A172 (cell line): Measurements from ENCODE around the gene AP3D1. TPM values are rescaled to one million over a fixed set of nuclear protein-coding genes. Genes with fewer than 3 reads are reported as not detected.

Experiments
- DNase-seq: peaks from one replicate; pipeline ENCODE4 v3.0.0-alpha.2; 2015; ENCODE audit warnings: low spot score
- total RNA-seq: library from RNA; depleted of rRNA; stranded (reverse); fragments of >200 nt; shearing (Covaris generic); gene quantifications from 2 replicates; pipeline ENCODE4 v1.2.3, GENCODE V29; 2014

The AP3D1 gene
- total RNA-seq, 1 experiment from 2014 or later: 176 TPM

DNA sequence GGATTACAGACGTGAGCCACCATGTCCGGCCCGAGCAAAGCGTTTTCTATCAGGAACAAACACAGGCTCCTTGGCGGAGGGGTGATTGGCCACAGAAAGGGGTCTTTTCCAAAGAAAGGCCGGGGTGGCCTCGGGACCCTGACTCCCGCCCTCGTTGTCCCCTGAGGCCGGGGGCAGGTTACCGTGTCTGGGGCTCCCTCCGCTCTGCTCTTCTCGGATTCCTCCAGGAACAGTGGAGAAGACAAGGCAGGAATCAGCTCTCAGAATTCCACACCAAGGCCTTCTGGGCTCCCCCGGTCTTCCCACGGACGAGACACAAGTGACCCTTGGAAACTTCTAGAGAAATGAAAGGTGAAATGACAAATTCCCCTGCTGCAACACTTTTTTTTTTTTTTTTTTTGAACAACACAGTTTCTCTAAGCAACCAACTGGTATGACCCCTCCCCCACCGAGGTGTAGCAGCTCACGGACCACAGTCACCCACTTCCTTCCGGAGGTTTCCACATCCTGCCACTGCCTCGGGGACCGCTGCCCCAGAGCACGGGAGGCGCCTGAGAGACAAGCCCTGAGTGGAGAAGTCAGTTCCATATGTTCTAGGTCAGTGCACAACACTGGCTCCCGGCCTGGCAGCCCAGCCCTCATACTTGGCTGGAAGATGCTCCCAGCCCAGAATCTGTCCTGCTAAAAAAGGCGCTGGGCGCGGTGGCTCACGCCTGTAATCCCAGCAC is 66.2 kb downstream of the AP3D1 start:
- peak; percentile 63 for DNase-seq

DNA sequence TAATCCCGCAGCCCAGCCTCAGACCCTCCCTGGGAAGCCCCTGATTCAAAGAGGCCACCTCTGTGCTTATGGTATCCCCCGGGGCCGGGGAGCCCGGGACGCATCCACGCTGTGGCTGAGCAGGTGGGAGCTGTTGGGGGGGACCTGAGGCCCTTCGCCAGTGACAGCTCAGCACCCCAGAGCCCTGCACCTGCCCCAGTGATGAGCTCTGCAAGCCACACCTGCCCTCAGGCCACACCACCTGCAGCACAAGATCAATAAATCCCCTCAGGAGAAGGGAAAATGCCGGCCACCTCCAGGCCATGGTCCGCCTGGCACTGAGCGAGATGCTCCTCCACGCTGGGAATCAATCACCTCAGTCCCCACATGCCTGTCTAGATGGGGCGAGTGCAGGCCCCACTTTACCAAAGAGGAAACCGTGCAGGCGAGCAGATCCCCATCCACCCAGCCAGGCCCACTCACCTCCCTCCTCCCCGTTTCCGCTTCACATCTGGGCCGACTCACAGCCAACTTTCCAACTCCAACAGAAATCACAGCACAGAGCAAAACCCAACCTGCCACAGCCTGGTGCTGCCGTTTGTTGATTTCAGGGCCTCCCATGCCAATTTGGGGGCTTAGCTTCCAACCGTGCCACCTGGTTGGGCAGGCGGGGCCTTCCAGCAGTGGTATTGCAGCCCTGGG is 68.1 kb downstream of the AP3D1 start:
- no peak for DNase-seq

DNA sequence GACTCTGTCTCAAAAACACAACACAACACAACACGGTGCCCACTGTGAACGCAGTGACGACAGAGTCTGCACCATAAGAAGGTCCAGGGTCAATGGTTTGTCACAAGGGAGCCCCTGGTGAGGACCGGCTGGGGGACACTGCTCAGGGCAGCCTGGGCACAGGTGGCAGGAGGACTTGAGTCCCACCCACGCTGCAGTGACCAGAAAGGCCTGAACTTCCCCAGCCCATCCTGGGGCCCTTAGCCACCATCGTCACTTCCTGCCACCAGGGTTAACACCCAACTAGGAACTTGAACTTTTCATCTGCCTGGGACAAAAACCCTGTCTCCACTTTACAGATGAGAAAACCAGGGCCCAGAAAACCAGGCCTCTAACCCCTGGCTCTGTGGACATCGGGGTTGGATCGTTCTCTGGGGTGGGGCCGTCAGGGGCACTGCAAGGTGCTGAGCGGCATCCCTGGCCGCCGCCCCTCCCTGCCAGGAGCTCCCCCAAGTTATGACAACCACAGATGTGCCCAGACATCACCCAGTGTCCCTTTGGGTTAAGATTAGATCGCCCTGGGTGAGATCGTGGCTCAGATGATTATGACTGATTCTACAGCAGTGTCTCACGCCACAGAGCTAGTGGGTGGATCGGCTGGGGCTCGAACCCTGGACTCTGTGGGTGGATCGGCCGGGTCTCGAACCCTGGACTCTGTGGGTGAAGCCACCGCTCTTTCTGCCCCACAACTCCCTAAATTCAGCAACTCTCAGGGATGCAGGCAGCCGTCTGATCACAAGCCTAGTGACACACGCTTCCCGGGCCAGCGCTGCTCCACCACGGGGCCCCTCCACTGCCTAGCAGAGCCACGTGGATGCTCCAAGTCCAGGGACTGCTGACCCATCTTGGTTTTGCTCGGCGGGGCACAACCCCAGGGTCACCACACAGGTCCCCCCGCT is 69.2 kb downstream of the AP3D1 start:
- DNase-seq: no peak

DNA sequence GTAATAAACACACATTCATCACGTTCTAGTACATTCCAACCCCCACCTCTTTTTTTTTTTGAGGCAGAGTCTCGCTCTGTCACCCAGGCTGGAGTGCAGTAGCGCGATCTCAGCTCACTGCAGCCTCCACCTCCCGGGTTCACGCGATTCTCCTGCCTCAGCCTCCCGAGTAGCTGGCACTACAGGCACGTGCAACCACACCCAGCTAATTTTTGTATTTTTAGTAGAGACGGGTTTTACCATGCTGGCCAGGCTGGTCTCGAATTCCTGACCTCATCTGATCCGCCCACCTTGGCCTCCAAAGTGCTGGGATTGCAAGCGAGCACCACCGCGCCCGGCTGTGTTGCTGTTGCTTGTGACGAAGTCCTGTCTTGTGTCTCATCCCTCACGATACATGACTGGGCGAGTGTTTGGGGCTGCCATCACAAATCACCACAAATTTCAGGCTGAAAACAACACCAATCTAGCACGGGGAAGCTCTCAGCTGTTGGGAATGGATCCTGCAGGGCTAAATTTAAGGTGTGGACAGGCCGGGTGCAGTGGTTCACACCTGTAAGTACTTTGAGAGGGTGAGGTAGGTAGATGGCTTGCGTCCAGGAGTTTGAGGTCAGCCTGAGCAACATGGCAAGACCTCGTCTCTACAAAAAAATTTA is 70.9 kb downstream of the AP3D1 start:
- DNase-seq: no peak

DNA sequence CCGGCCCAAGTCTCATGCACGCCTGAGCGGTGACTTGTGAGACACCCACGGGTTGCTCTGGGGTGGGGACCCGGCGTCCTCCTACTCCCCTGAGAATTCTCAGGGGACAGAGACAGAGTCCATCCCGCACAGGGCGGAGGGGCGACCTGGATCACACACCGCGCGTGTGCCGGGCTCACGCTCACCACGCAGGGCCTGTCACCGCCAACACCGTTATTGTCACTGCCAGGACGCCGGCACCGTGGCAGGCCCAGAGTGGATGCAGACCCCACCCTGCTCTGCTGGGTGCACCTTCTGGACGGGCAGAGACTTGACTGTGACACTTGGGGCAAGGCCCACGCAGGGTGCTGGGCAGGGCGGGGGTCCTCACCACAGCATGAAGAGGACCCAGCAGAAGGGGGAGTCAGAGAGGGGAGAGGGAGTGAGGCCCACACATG is 71.5 kb downstream of the AP3D1 start:
- no peak for DNase-seq

DNA sequence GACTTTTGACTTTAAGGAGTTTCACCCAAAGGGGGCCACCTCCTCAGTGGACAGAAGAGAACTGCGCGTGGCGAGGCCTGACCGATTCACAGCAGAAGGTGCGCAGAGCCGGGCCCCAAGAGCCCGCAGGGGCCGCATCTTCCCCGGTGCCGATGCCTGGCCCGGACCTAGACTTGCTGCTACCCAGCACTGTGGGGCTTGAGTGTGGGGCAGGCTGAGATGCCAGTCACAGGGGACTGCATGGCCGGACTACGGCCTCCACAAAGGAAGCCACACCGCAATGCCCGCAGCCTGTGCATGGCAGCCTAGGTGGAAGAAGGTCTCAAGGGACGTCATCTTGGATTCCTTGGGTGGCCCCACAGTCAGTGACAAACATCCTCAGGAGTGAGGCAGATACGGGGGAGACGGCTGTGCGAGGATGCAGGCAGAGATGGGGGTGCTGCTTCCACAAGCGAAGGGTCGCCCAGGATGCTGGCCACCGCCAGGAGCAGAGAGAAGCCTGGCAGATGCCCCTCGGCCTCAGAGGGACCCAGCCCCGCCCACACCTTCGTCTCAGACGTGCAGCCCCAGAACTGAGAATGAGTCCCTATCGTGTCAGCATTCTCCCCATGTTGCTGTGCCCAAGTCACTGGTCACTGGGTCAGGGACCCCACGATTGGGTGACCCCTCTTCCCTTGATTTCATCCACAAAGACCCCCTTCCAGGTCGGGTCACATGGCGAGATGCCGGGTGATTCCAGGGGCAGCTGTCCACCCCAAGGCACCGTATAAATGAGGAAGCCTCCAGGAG is 72.1 kb downstream of the AP3D1 start:
- no peak for DNase-seq

DNA sequence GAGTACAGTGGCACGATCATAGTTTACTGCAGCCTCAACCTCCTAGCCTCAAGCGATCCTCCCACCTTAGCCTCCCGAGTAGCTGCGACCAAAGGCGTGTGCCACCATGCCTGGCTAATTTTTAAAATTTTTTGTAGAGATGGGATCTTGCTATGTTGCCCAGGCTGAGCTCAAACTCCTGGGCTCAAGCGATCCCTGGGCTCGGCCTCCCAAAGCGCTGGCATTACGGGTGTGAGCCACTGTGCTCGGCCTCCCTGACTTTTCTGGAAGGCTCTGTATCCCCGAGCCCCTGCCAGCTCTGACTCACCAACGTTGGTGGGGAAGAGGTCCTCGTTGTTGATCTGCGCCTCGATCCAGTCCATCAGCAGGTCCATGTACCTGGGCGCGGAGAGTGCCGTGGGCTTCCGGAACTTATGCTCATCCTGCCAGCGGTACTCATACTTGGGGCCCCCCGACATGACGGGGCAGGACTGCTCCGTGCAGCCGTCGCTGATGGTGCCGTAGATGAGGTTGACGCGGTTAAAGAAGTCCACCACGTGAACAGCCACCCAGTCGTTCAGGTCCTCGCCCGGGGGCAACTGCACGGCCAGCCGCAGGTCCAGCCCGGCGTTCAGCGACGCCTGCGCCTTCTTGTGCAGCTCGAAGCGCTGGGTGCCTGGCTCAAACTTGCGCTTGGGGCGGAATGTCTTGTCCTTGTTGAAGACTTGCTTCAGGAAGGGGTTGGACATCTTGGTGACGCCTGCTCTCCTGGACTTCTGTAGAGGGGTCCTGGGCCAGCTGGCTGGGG is 73.3 kb downstream of the AP3D1 start:
- DNase-seq: no peak

DNA sequence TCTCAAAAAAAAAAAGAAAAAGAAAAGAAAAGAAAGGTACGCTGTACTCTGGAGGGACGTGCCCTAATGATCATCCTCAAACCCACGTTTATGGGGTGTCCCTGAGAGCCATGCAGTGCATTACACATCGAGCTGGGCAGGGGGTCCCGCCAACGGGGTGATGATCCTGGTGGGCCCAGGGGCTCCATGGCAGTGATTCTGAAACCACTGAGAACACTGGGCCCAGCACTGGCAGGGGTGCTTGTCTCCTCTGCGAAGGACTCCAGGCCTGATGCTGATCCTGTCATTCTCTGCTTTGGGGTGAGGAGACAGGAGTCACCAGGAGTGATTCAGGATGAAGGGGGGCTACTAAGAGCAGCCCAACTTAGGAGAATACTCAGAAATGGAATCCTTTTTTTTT is 74.0 kb downstream of the AP3D1 start:
- no peak for DNase-seq

DNA sequence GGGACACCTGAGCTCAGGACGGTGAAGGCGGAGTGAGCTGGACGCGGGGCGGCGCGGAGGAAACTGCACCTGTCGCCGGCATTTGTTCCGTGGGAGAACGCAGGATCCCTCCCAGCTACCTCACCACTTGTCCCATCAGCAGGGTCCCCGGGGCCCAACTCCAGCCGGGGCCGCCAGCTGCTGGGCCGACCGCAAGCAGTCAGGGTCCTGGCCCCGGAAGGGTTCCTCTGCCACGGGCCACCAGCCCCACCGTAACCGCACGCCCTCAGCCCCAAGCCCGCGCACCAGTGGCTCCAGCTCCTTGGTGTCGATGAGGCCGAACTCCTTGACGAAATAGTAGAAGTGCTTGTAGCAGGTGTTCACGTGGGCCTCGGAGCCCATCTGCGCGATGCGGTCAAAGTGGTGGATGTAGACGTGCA is 74.8 kb downstream of the AP3D1 start:
- no peak for DNase-seq

DNA sequence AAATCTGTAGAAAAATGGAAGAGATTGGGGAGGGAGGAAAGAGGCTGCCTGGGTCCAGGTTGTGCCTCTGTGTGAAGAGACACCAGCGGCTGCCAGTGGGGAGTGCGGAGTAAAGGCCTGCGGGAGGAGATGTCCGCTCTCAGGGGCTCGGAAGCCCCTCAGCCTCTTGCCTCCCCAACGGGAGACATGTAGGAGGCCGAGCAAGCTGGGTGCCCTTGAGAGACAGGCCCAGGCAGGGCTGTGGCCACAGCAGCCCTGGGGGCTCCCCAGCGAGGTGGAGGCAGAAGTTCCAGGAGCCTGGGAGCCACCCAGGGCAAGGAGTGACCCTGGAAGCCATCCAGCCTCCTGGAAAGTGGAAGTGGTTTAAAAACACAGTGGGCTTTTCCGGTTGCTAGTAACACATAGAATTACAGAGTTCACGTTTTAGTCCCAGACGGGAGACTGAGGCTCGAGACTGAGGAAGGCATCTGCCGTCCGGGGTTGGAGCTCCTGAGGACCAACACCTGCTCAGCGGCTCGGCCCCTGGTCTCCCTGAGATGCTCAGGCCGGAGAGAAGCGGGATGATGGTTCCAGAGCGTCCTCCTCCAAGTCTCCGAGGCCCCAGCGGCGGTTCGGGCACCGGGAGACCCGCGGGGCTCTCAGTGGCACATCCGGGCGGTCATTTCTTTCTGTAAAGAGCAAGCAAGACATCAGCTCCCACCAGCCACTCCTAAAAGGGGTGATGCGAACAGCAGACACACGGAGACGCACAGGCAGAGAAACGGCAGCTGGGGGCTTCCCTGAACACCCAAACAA is 78.4 kb downstream of the AP3D1 start:
- no peak for DNase-seq

DNA sequence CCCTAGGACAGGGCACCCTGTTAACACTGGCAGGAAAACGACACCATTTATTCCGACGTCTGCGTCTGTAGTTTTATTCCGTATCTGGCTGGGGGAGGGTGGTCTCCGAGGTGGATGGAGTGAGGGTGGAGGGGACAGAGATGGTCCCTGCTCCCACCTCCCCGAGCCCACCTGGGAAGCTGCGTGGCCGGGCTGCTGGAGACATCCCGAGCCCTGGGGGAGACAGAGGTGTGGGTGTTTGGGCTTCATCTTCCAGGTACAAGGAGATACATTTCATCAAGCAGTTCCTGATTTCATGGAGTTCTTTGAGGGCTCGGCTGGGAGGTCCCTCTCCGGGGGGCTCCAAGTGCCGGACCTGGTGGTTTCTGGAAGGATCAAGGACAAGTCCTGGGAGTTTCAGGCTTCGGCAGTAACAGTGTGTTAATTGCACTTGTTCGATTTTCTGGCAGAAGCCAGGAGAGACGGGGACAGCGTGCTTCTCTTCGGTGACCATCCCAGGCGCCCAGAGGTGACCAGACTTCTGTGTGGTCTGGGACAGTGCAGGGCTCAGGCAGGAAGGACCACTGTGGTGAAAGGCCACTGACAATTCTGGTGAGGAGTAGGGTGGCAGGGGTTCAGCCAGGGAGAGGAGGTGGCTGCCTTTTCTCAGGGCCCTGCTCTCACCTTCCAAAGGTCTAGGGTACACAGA is 80.2 kb downstream of the AP3D1 start:
- DNase-seq: no peak

DNA sequence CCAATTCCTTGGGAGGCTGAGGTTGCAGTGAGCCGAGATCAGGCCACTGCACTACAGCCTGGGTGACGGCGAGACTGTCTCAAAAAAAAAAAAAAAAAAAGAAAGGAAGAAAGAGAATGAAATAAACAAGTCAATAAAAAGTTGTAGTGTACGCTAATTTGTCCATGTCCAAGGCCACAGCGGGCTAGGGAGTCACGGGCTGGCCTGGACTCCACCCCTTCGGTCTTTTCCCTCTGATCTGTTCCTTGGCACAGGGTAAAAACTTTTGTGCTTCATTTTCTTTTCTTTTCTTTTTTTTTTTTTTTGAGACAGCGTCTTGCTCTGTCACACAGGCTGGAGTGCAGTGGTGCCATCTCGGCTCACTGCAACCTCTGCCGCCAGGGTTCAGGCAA is 80.9 kb downstream of the AP3D1 start:
- DNase-seq: no peak

DNA sequence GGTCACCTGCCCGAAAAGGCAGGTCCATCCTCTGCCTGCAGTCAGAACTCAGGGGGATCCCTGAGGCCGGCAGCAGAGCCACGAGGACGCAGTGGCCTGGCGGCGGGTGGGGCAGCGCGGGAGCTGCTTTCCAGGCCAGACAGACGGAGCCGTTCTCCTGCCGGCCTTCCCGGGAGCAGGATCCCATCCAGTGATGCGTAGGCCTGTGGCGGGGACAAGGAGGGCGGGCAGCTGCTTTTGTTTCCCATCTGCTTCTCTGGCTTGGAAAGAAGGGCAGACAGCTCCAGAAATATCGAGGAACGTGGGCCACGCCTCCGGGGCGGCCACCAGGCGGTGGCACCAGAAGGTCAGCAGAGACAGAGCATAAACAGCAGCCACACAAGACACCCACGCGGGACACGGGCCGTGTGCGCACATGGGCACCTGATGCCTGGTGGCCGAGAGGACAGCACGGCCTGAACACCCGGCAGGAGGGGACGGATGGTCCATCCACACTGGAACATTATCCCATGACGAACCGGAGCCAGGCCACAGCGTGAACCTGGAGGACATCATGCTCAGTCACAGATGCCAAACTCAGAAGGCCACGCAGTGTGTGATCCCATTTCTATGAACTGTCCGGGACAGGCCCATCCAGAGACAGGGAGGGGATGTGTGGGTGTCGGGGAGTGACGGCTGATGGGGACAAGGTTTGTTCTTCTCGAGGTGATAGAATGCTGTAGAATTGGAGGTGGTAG is 86.4 kb downstream of the AP3D1 start:
- no peak for DNase-seq

DNA sequence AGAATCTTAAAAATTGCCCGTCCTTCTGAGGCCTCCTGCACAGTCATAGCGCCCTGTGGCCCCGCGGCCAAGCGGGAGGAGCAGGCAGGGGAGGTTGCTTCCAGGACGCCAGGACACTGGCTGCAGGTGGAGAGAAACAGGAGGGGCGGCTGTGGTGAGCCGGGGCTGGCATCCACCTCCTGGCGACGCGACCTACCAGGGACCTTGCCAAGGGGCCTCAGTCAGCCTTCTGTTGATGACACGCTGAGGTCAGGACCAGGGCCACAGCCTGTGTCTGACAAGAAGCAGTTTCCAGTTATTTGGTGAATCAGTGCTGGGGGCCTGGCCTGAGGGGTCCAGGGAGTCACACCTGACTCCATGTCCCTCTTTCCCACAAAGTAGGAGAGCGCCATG is 87.0 kb downstream of the AP3D1 start:
- no peak for DNase-seq

DNA sequence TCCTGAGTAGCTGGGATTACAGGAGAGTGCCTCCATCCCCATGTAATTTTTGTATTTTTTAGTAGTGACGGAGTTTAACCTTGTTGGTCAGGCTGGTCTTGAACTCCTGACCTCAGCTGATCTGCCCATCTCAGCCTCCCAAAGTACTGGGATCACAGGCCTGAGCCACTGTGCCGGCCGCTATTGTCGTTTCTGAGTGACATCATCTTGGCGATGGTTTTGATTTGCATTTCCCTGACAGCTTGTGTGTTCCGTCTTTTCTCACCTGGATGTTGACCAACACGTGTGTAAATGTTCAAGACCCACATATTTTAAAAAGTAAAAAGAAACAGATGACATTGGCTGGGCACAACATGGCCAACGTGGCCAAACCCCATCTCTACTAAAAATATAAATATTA is 87.5 kb downstream of the AP3D1 start:
- no peak for DNase-seq

DNA sequence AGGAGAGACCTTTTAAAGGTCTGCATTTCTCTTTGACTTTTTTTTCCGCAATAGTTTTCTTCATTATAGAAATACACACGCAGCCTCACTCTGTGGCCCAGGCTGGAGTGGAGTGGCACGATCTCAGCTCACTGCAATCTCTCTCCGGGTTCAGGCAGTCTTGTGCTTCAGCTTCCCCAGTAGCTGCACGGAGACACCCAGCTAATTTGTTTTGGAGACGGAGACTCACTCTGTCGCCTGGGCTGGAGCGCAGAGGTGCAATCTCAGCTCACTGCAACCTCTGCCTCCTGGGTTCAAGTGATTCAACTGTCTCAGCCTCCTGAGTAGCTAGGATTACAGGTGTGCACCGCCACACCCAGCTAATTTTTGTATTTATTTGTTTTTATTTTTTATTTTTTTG is 88.6 kb downstream of the AP3D1 start:
- DNase-seq: no peak

DNA sequence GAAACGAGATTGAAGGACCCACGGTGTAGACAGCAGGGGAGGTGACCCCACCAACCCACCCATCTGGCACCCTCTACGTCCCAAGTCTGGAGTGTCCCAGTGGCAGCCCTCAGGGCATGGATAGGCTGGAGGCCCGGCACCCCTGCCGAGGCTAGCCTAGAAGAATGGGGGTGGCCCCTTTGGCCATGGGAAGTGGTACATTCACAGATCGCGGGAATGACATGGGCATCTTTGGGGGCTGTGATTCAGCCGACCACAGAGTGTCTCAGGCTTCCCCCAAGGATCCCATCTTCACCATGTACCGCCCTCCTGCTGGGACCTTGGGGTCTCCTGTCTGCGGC is 89.0 kb downstream of the AP3D1 start:
- no peak for DNase-seq
